Aorta (tissue), 5 donors: ENCODE measurements around the gene OSBPL3. TPM values are rescaled to one million over a fixed set of nuclear protein-coding genes. Genes with fewer than 3 reads are reported as not detected.
A peak's percentile ranks its signal among the peaks of the same experiment; 100 is the strongest.

Source experiments
- ATAC-seq: fragments of 200-7000 bp; cut with Tn5 transposase; one replicate; pipeline ENCODE4 v1.9.1; 2022; ENCODE audit warnings: moderate library complexity; ENCODE audit not compliant: low FRiP score
- DNase-seq, 2 donors: peaks; one replicate each; pipeline ENCODE4 v3.0.0-alpha.2; 2020
- H3K27ac ChIP-seq, 2 donors: one replicate each; pipeline ENCODE4 v1.5.1; 2013; ENCODE audit warnings: low read length in 2 of 2, mild to moderate bottlenecking in 2 of 2, moderate library complexity in 2 of 2, control low read depth in 1 of 2, inconsistent platforms in 1 of 2, low read depth in 1 of 2
- H3K27me3 ChIP-seq, 2 donors: one replicate each; pipeline ENCODE4 v1.6.1; 2013; ENCODE audit warnings: control low read depth in 1 of 2, low read length in 1 of 2, mild to moderate bottlenecking in 1 of 2, moderate library complexity in 1 of 2; ENCODE audit not compliant: insufficient read depth in 2 of 2, control insufficient read depth in 1 of 2
- H3K36me3 ChIP-seq, 2 donors: one replicate each; pipeline ENCODE4 v1.6.1; 2013; ENCODE audit warnings: control low read depth in 1 of 2, low read length in 1 of 2, mild to moderate bottlenecking in 1 of 2; ENCODE audit not compliant: insufficient read depth in 2 of 2, control insufficient read depth in 1 of 2
- H3K4me1 ChIP-seq, 2 donors: one replicate each; pipeline ENCODE4 v1.6.1; 2013; ENCODE audit warnings: low read length in 2 of 2, control low read depth in 1 of 2, mild to moderate bottlenecking in 1 of 2, moderate library complexity in 1 of 2; ENCODE audit not compliant: insufficient read depth in 2 of 2, control insufficient read depth in 1 of 2
- H3K4me3 ChIP-seq, 2 donors: one replicate each; pipeline ENCODE4 v1.5.1; 2013; ENCODE audit warnings: low read length in 2 of 2, control low read depth in 1 of 2, mild to moderate bottlenecking in 1 of 2
- H3K9me3 ChIP-seq: one replicate; pipeline ENCODE4 v1.6.1; 2013; ENCODE audit warnings: mild to moderate bottlenecking, low read length; ENCODE audit not compliant: control insufficient read depth
- WGBS, 2 donors: extraction: QIAGEN DNeasy Blood & Tissue Kit; methylation state at CpG; one replicate each; pipeline ENCODE4 v1.1.7; 2013; 5-methylcytosine and 5-hydroxymethylcytosine counted together
- intact Hi-C, 2 donors: fragments of 100-400 bp; cut with DNase I; formaldehyde crosslinking; loops; one replicate each; pipeline versions ENCODE4 v1.14.2 to v1.15.0; 2022
- polyA plus RNA-seq, 2 donors: library from polyadenylated mRNA; stranded (reverse); fragments of 200-250 nt; gene quantifications; one replicate each; pipeline ENCODE4 v1.2.3, GENCODE V29; 2013
- total RNA-seq, 2 donors: library from RNA; stranded (reverse); fragmentation: NEBNext Ultra II Directional; extraction: Animal tissue kit (Norgen Biotek cat#: 25700); gene quantifications; one replicate each; pipeline ENCODE4 v1.2.1, GENCODE V29; 2021
- donor health status: healthy with polysubstance abuse.
- donor health status: Bipolar disorder and iron deficiency.
- donor health status: DM: no; HTN: no; CAD: no.
- donor health status: DM: no; HTN: no; CAD: no.
- donor health status: DM: yes; HTN: yes; CAD: no.

The OSBPL3 gene
- total and polyA plus RNA-seq, 4 donors = 0.41 to 15.6 (median 5.6) TPM

- Histone ChIP-seq H3K27me3 (no peaks in the 10 kb centered on the region), H3K27ac (no peak overlapping the region), H3K4me3 (no peak overlapping the region), H3K36me3 (no peaks in the 10 kb centered on the region), H3K9me3 (no peaks in the 10 kb centered on the region), H3K4me1 (no peaks in the 10 kb centered on the region)
- intact Hi-C loops = no loop called here
- DNase-seq (no peak), ATAC-seq (no peak)
- WGBS, 2 donors = 96% methylated on average over 2 of the region's 2 CpGs
These were observed 153.0 kb downstream of the OSBPL3 start for GRCh38 chr7:24827027-24827426.

GRCh38 chr7:24826662-24827020, 153.3 kb downstream of the OSBPL3 start:
- DNase-seq (no peak), ATAC-seq (no peak)
- intact Hi-C loops = no loop called here
- Histone ChIP-seq H3K27ac (no peak overlapping the region), H3K4me3 (no peak overlapping the region), H3K27me3 (no peaks in the 10 kb centered on the region), H3K9me3 (no peaks in the 10 kb centered on the region), H3K4me1 (no peaks in the 10 kb centered on the region), H3K36me3 (no peaks in the 10 kb centered on the region)
- 90 to 93% methylated on average over 7 of the region's 7 CpGs for WGBS, 2 donors

GRCh38 chr7:24825931-24826661, 153.9 kb downstream of the OSBPL3 start:
- Histone ChIP-seq H3K27ac (no peak overlapping the region), H3K9me3 (no peaks in the 10 kb centered on the region), H3K27me3 (no peaks in the 10 kb centered on the region), H3K4me1 (no peaks in the 10 kb centered on the region), H3K36me3 (no peaks in the 10 kb centered on the region), H3K4me3 (no peak overlapping the region)
- no peak for ATAC-seq
- intact Hi-C loops = no loop called here
- WGBS, 2 donors = 75% methylated on average over 6 of the region's 6 CpGs
- no peak for DNase-seq

GRCh38 chr7:24825381-24825794, 154.6 kb downstream of the OSBPL3 start:
- 40 to 63% methylated on average over 1 of the region's 1 CpG for WGBS, 2 donors
- H3K27ac ChIP-seq = no peak overlapping the region
- H3K36me3 ChIP-seq = no peaks in the 10 kb centered on the region

GRCh38 chr7:24824896-24825295, 155.1 kb downstream of the OSBPL3 start:
- DNase-seq (no peak), ATAC-seq (no peak)
- Histone ChIP-seq H3K4me1 (no peaks in the 10 kb centered on the region), H3K27me3 (no peaks in the 10 kb centered on the region), H3K9me3 (no peaks in the 10 kb centered on the region), H3K36me3 (no peaks in the 10 kb centered on the region), H3K4me3 (no peak overlapping the region), H3K27ac (no peak overlapping the region)
- 53 to 62% methylated on average over 3 of the region's 3 CpGs for WGBS, 2 donors
- intact Hi-C loops = loop anchor here (5.0 kb wide), 2 partner anchors 157 to 247 kb away; partner anchors contain the start of gene OSBPL3 (in 1 of the 2)

More at GRCh38 chr7:24825381-24825794, 154.6 kb downstream of the OSBPL3 start:
- Histone ChIP-seq H3K4me1 (no peaks in the 10 kb centered on the region), H3K4me3 (no peak overlapping the region), H3K27me3 (no peaks in the 10 kb centered on the region), H3K9me3 (no peaks in the 10 kb centered on the region)
- intact Hi-C loops = no loop called here
- ATAC-seq (no peak), DNase-seq (no peak)

GRCh38 chr7:24824400-24824799, 155.6 kb downstream of the OSBPL3 start:
- Histone ChIP-seq H3K9me3 (no peaks in the 10 kb centered on the region), H3K36me3 (no peaks in the 10 kb centered on the region), H3K27ac (no peak overlapping the region), H3K4me3 (no peak overlapping the region), H3K4me1 (no peaks in the 10 kb centered on the region), H3K27me3 (no peaks in the 10 kb centered on the region)
- ATAC-seq (no peak), DNase-seq (no peak)
- intact Hi-C loops = loop anchor here (5.0 kb wide), 2 partner anchors 158 to 248 kb away; partner anchors contain the start of gene OSBPL3 (in 1 of the 2)
- 92 to 93% methylated on average over 3 of the region's 3 CpGs for WGBS, 2 donors

GRCh38 chr7:24821754-24822054, 158.3 kb downstream of the OSBPL3 start:
- Histone ChIP-seq H3K4me1 (no peaks in the 10 kb centered on the region), H3K36me3 (no peaks in the 10 kb centered on the region), H3K27ac (no peak overlapping the region), H3K27me3 (no peaks in the 10 kb centered on the region), H3K9me3 (no peaks in the 10 kb centered on the region), H3K4me3 (no peak overlapping the region)
- ATAC-seq (no peak), DNase-seq (no peak)
- 89 to 91% methylated on average over 3 of the region's 3 CpGs for WGBS, 2 donors
- intact Hi-C loops = loop anchor here (5.0 kb wide), 2 partner anchors 161 to 251 kb away; partner anchors contain the start of gene OSBPL3 (in 1 of the 2)

GRCh38 chr7:24821045-24821753, 158.8 kb downstream of the OSBPL3 start:
- Histone ChIP-seq H3K9me3 (no peaks in the 10 kb centered on the region), H3K4me1 (no peaks in the 10 kb centered on the region), H3K27ac (no peak overlapping the region), H3K27me3 (no peaks in the 10 kb centered on the region), H3K36me3 (no peaks in the 10 kb centered on the region), H3K4me3 (no peak overlapping the region)
- intact Hi-C loops = loop anchor here (5.0 kb wide), 2 partner anchors 161 to 251 kb away; partner anchors contain the start of gene OSBPL3 (in 1 of the 2)
- 60 to 65% methylated on average over 9 of the region's 9 CpGs for WGBS, 2 donors
- DNase-seq (peak in 1 of 2 donors; percentile 79), ATAC-seq (peak; percentile 60)

- no peak for DNase-seq
- intact Hi-C loops = loop anchor here (5.0 kb wide), 2 partner anchors 162 to 252 kb away; partner anchors contain the start of gene OSBPL3 (in 1 of the 2)
- Histone ChIP-seq H3K27ac (no peak overlapping the region), H3K4me3 (no peak overlapping the region), H3K4me1 (no peaks in the 10 kb centered on the region), H3K9me3 (no peaks in the 10 kb centered on the region), H3K27me3 (no peaks in the 10 kb centered on the region), H3K36me3 (no peaks in the 10 kb centered on the region)
- ATAC-seq = no peak
These were observed 159.3 kb downstream of the OSBPL3 start for GRCh38 chr7:24820730-24821044.
